B cell (primary cell): Measurements from ENCODE around the gene WDFY4. TPM values are rescaled to one million over a fixed set of nuclear protein-coding genes. Genes with fewer than 3 reads are reported as not detected.

ENCODE experiments used
- ATAC-seq: fragments of 200-7000 bp; cut with Tn5 transposase; one replicate; pipeline ENCODE4 v1.10.0; 2021; ENCODE audit warnings: low read depth, mild to moderate bottlenecking, moderate number of reproducible peaks, moderate library complexity
- CTCF ChIA-PET: fragments of 350-600 bp; sonication (Branson Sonifier 250); formaldehyde crosslinking; loops from one replicate; lab custom pipeline; 2021; ENCODE audit warnings: antibody characterized with exemption, inconsistent platforms; lab: Charles Lee
- POLR2A ChIA-PET: fragments of 350-600 bp; sonication (Branson Sonifier 250); formaldehyde crosslinking; loops from one replicate; lab custom pipeline; 2021; ENCODE audit warnings: antibody characterized with exemption; lab: Charles Lee
- DNase-seq: peaks from one replicate; pipeline ENCODE4 v3.0.0; 2013
- H2AFZ ChIP-seq: 2 replicates; pipeline ENCODE4 v1.6.1; 2012; ENCODE audit warnings: mild to moderate bottlenecking, low read depth, low read length; ENCODE audit not compliant: insufficient read depth, poor library complexity, severe bottlenecking
- H3K27ac ChIP-seq, 2 donors: 1 replicate in 1 of 2; 2 replicates in 1 of 2; pipeline ENCODE4 v1.5.1; 2012 to 2013; ENCODE audit warnings: low read length in 2 of 2, mild to moderate bottlenecking in 2 of 2, moderate library complexity in 1 of 2
- H3K27me3 ChIP-seq, 4 experiments: fragments of 200-600 bp in 1 of 4; sonication (generic) in 1 of 4; replicated peaks in 1 of 4; 1 replicate in 2 of 4; 2 replicates in 2 of 4; pipeline versions ENCODE4 v1.6.1 to v1.7.0; 2013 to 2016; ENCODE audit warnings: low read length in 3 of 4, mild to moderate bottlenecking in 2 of 4, mixed read lengths in 1 of 4, moderate library complexity in 1 of 4; ENCODE audit not compliant: insufficient read depth in 4 of 4, control insufficient read depth in 3 of 4; ENCODE audit errors: control extremely low read depth in 1 of 4
- H3K36me3 ChIP-seq, 2 experiments: replicated peaks in 1 of 2; 1 replicate in 1 of 2; 2 replicates in 1 of 2; pipeline versions ENCODE4 v1.6.1 to v1.7.1; 2013; ENCODE audit warnings: low read length in 1 of 2; ENCODE audit not compliant: insufficient read depth in 2 of 2, control insufficient read depth in 1 of 2; ENCODE audit errors: control extremely low read depth in 1 of 2, extremely low read depth in 1 of 2
- H3K4me1 ChIP-seq, 2 donors: fragments of 200-600 bp in 1 of 2; sonication (generic) in 1 of 2; 1 replicate in 1 of 2; 2 replicates in 1 of 2; pipeline versions ENCODE4 v1.5.1 to v1.6.1; 2013 to 2017; ENCODE audit warnings: low read length in 2 of 2; ENCODE audit not compliant: control insufficient read depth in 2 of 2, insufficient read depth in 2 of 2
- H3K4me2 ChIP-seq: replicated peaks from 2 replicates; pipeline ENCODE3; 2012; ENCODE audit warnings: mild to moderate bottlenecking, low read depth, low read length; ENCODE audit not compliant: poor library complexity, severe bottlenecking
- H3K4me3 ChIP-seq, 5 experiments: fragments of 200-600 bp in 1 of 5; sonication (generic) in 1 of 5; 1 replicate in 3 of 5; 2 replicates in 2 of 5; pipeline versions ENCODE4 v1.5.1 to v1.7.0; 2011 to 2016; ENCODE audit warnings: low read length in 4 of 5, mild to moderate bottlenecking in 4 of 5, low read depth in 2 of 5, control low read depth in 1 of 5, moderate library complexity in 1 of 5; ENCODE audit not compliant: insufficient read depth in 1 of 5; ENCODE audit errors: control extremely low read depth in 1 of 5, extremely low read depth in 1 of 5
- H3K79me2 ChIP-seq: fragments of 200-600 bp; sonication (generic); one replicate; pipeline ENCODE4 v1.6.0; 2016; ENCODE audit warnings: low read length; ENCODE audit not compliant: control insufficient read depth, insufficient read depth
- H3K9ac ChIP-seq: fragments of 200-600 bp; sonication (generic); 2 replicates; pipeline ENCODE4 v1.6.1; 2017; ENCODE audit warnings: mild to moderate bottlenecking, low read length, moderate library complexity
- H3K9me3 ChIP-seq, 3 donors: one replicate each; pipeline versions ENCODE4 v1.6.1 to v1.7.1; 2013; ENCODE audit warnings: low read length in 2 of 3; ENCODE audit not compliant: control insufficient read depth in 2 of 3, insufficient read depth in 1 of 3; ENCODE audit errors: control extremely low read depth in 1 of 3
- H4K20me1 ChIP-seq: 2 replicates; pipeline ENCODE4 v1.6.0; 2012; ENCODE audit warnings: mild to moderate bottlenecking, low read length; ENCODE audit not compliant: insufficient read depth, control insufficient read depth, poor library complexity, severe bottlenecking
- H3K27ac Mint-ChIP-seq: one replicate; pipeline ENCODE4 v1.8.0; 2021; ENCODE audit warnings: mixed read lengths
- H3K27me3 Mint-ChIP-seq: one replicate; pipeline ENCODE4 v1.8.0; 2021; ENCODE audit warnings: mixed read lengths
- H3K4me1 Mint-ChIP-seq: one replicate; pipeline ENCODE4 v1.8.0; 2021; ENCODE audit warnings: mixed read lengths
- H3K4me3 Mint-ChIP-seq: one replicate; pipeline ENCODE4 v1.8.0; 2021; ENCODE audit warnings: mixed read lengths
- H3K9me3 Mint-ChIP-seq: one replicate; pipeline ENCODE4 v1.8.0; 2022; ENCODE audit warnings: mixed read lengths; ENCODE audit not compliant: insufficient read depth
- EZH2 ChIP-seq: IDR thresholded peaks from 2 replicates; pipeline ENCODE4 v1.6.1; 2012; ENCODE audit warnings: borderline replicate concordance, low read depth, mild to moderate bottlenecking, moderate library complexity, low read length; ENCODE audit not compliant: insufficient read depth, poor library complexity, severe bottlenecking
- WGBS: methylation state at CpG from one replicate; pipeline ENCODE4 v1.1.5; 2013; ENCODE audit warnings: missing lambda C conversion rate; ENCODE audit not compliant: insufficient coverage; 5-methylcytosine and 5-hydroxymethylcytosine counted together
- intact Hi-C: fragments of 100-400 bp; cut with micrococcal nuclease; formaldehyde crosslinking; loops from one replicate; pipeline ENCODE4 v1.10.0; 2022
- polyA plus RNA-seq: library from polyadenylated mRNA; depleted of rRNA; stranded (reverse); fragments of >200 nt; gene quantifications from 2 replicates; pipeline ENCODE4 v1.2.3, GENCODE V29; 2012
- total RNA-seq, 2 donors: library from RNA; stranded (reverse); fragments of 120-200 nt in 1 of 2; gene quantifications; 1 replicate in 1 of 2; 2 replicates in 1 of 2; pipeline versions ENCODE4 v1.2.3 to v1.2.4, GENCODE V29; 2013 to 2022
- TF ChIP-seq, protein P1 (sequence below): fragments of 200-600 bp; IDR thresholded peaks from one replicate; pipeline ENCODE4 v1.8.0; 2022; ENCODE audit warnings: antibody characterized with exemption, mild to moderate bottlenecking

The WDFY4 gene
- total and polyA plus RNA-seq, 2 donors (not counting 1 experiment from before 2014, with no cell fraction given) = 262 to 560 TPM

DNA sequence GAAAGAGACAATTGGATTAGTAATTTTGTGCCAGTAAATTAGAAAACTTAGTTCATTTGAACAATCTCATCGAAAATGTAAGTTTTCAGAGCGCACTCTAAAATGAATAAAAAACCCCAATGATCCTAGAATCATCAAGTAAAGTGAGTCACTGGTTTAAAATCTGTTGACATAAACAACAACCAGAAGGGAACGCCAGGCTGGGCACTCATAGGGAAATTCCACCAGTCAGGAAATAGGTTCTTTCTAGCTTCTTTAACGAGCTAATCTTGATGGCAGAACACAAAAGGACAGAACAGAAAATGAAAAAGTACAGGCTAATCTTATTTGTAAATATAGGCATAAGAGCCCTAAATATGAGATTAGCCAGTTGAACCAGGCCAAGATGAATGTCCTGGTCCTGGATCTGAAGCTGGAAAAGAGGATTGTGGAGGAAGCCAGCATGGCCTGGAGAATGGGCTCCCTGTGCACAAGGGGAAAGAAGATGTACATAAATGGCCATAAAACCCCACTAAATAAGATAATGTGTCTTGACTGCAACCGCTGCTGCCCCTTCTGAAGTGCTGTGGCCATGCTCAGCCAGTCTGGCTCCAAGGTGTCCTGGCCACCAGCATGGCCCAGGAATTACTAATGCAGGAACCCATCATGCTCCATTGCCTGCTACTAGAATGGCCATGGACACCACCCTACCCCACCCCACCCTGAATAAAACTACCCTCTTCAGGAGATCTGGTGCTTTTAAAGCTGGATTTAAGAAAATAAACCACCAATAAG, 114.0 kb downstream of the WDFY4 start:
- Mint-ChIP-seq H3K27ac (peak overlapping the region; percentile 97), H3K27me3 (no peaks in the 10 kb centered on the region), H3K4me1 (peaks cover 57% of the 10 kb centered on the region), H3K9me3 (no peaks in the 10 kb centered on the region), H3K4me3 (peak overlapping the region; percentile 14)
- Histone ChIP-seq H2AFZ (no peak overlapping the region), H3K79me2 (peaks cover 16% of the 10 kb centered on the region), H3K4me2 (no peak overlapping the region), H4K20me1 (peaks cover 42% of the 10 kb centered on the region), H3K27me3 (no peaks in the 10 kb centered on the region), H3K4me3 (no peak overlapping the region), H3K27ac (peak overlapping the region in 1 of 2 donors; percentile 95), H3K4me1 (peaks cover 41 to 44% of the 10 kb centered on the region in 2 donors), H3K9me3 (peaks cover 0 to 4% (median 0%) of the 10 kb centered on the region in 3 donors), H3K9ac (no peak overlapping the region), H3K36me3 (peaks cover 3 to 64% of the 10 kb centered on the region in 2 experiments)
- ChIA-PET POLR2A (interaction anchor here (1.9 kb wide), 1 partner anchor 141 kb away, joined by 4 read pairs; no protein-coding TSS in a partner anchor), CTCF (no interaction called here)
- intact Hi-C loops = no loop called here
- TF ChIP-seq, protein P1, sequence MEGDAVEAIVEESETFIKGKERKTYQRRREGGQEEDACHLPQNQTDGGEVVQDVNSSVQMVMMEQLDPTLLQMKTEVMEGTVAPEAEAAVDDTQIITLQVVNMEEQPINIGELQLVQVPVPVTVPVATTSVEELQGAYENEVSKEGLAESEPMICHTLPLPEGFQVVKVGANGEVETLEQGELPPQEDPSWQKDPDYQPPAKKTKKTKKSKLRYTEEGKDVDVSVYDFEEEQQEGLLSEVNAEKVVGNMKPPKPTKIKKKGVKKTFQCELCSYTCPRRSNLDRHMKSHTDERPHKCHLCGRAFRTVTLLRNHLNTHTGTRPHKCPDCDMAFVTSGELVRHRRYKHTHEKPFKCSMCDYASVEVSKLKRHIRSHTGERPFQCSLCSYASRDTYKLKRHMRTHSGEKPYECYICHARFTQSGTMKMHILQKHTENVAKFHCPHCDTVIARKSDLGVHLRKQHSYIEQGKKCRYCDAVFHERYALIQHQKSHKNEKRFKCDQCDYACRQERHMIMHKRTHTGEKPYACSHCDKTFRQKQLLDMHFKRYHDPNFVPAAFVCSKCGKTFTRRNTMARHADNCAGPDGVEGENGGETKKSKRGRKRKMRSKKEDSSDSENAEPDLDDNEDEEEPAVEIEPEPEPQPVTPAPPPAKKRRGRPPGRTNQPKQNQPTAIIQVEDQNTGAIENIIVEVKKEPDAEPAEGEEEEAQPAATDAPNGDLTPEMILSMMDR = no peak
- no peak for TF ChIP-seq EZH2
- ATAC-seq (no peak), DNase-seq (no peak)
- 80% methylated on average over 2 of the region's 5 CpGs for WGBS
